Smooth muscle cell of bladder (primary cell): ENCODE data around the gene CYP27C1. TPM values are rescaled to one million over a fixed set of nuclear protein-coding genes. Genes with fewer than 3 reads are reported as not detected.

Source experiments
- total RNA-seq: library from RNA; depleted of rRNA; stranded (reverse); fragments of >200 nt; gene quantifications from 2 replicates; pipeline ENCODE4 v1.2.3, GENCODE V29; 2014

Gene CYP27C1, protein sequence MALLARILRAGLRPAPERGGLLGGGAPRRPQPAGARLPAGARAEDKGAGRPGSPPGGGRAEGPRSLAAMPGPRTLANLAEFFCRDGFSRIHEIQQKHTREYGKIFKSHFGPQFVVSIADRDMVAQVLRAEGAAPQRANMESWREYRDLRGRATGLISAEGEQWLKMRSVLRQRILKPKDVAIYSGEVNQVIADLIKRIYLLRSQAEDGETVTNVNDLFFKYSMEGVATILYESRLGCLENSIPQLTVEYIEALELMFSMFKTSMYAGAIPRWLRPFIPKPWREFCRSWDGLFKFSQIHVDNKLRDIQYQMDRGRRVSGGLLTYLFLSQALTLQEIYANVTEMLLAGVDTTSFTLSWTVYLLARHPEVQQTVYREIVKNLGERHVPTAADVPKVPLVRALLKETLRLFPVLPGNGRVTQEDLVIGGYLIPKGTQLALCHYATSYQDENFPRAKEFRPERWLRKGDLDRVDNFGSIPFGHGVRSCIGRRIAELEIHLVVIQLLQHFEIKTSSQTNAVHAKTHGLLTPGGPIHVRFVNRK
- total RNA-seq, result 0.18 and 0.28 TPM in 2 replicates

DNA sequence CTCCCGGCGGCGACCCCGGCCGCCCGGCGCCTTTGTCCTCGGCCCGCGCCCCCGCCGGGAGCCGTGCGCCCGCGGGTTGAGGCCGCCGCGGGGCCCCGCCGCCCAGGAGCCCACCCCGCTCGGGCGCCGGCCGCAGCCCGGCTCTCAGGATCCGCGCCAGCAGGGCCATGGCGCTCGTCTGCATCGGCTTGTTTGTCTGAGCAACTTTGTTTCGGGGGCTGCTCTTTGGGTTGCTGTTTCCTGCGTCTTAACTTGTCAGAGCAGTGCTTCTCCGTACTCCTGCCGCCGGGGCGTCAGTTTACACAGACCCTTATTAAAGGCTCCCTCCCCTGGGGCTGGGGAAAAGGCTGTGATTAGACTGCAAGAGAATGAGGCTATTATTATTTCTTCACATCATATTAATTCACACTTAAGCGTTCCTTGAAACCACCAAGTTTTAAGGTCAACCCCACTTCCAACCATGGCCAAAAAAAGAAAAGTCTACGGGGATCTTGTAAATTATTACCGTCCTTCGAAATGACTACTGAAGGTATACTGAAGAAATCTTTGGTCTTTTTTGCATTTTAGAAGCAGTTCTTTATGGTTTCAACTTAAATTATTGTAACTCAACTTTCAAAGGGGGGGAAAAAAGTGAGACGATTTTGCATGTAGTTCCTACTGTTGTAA, at the start of gene CYP27C1:
TSS of gene CYP27C1 (minus strand) at position 198 of the 666 bp plus-strand sequence. CDS start at position 169, 29 bp downstream.

Other genes with a start within 250 kb of the CYP27C1 start
- gene BIN1, start 113.1 kb downstream of the CYP27C1 start, total RNA-seq, result 140 TPM in 2 replicates
- 32.7 and 36.9 TPM in 2 replicates for gene ERCC3, start 73.8 kb upstream of the CYP27C1 start, total RNA-seq
- gene MAP3K2, start 167.7 kb upstream of the CYP27C1 start, total RNA-seq, result 24.9 and 32.2 TPM in 2 replicates
- gene PROC, start 198.1 kb upstream of the CYP27C1 start, total RNA-seq, result not detected in 2 replicates